ENCODE measurements around the gene YDJC.
"Not testable (repeated sequence)": the region's sequence is repeated elsewhere in the genome, so short reads cannot be mapped to it uniquely, and the experiment has no call there.

YDJC gene

GRCh38 chr22:21631025-21631424 lies 1.2 kb upstream of the YDJC start:
- Mint-ChIP-seq H3K36me3 (peaks cover 24% of the 10 kb centered on the region in 2 donors), H3K4me3 (no peak overlapping the region), H3K27ac (no peak overlapping the region), H3K4me1 (peaks cover 20 to 58% of the 10 kb centered on the region in 2 donors), H3K9me3 (peaks cover 0 to 5% of the 10 kb centered on the region in 2 donors), H3K27me3 (no peaks in the 10 kb centered on the region)
- no peak for DNase-seq
- no peak for ATAC-seq (replicated peaks)

- Mint-ChIP-seq H3K36me3 (peaks cover 26 to 34% of the 10 kb centered on the region in 2 donors), H3K27me3 (no peaks in the 10 kb centered on the region), H3K27ac (peak overlapping the region; percentile 99), H3K4me1 (peaks cover 32 to 80% of the 10 kb centered on the region in 2 donors), H3K4me3 (peak overlapping the region; percentile 93 to 94), H3K9me3 (peaks cover 0 to 5% of the 10 kb centered on the region in 2 donors)
- ATAC-seq (replicated peaks) (peak; percentile 13 to 25), DNase-seq (no peak)
These were observed 1.2 kb downstream of the YDJC start for GRCh38 chr22:21628386-21629254.

- H3K9me3 Mint-ChIP-seq: peaks cover 0 to 3% of the 10 kb centered on the region in 2 donors
- peak overlapping the region; percentile 94 for H3K27ac Mint-ChIP-seq
- DNase-seq: no peak
- peaks cover 33 to 49% of the 10 kb centered on the region in 2 donors for H3K36me3 Mint-ChIP-seq
- peak overlapping the region; percentile 23 to 94 for H3K4me3 Mint-ChIP-seq
- ATAC-seq (replicated peaks): no peak
- no peaks in the 10 kb centered on the region for H3K27me3 Mint-ChIP-seq
- peaks cover 35 to 83% of the 10 kb centered on the region in 2 donors for H3K4me1 Mint-ChIP-seq
These were observed 2.9 kb downstream of the YDJC start for GRCh38 chr22:21626735-21627469.

DNA sequence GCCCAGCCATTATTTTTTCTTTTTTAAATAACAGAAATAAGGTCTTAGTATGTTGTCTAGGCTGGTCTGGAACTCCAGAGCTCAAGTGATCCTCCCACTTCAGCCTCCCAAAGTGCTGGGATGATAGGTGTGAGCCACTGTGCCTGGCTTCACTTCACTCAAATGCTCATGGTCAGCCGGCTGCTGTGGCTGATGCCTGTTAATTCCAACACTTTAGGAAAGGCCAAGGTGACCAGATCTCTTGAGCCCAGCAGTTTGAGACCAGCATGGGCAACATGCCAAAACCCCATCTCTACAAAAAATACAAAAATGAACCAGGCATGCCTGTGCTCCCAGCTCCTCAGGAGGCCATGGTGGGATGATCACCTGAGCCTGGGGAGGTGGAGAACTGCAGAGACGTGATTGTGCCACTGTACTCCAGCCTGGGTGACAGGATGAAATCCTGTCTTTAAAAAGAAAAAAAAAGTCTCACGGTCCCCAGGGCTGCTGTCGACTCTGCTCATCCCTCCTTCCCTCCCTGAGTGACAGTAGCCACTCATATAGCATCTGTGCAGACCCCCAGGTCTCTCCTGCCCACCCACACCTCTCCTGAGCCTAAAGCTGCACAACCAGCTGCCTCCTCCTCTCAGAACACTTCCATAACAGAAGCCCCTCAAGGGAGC lies 3.6 kb downstream of the YDJC start:
- ATAC-seq (replicated peaks) (no peak), DNase-seq (no peak)
- Mint-ChIP-seq H3K4me3 (peak overlapping the region; percentile 6 to 26), H3K27ac (peak overlapping the region; percentile 75), H3K27me3 (no peaks in the 10 kb centered on the region), H3K4me1 (peaks cover 37 to 87% of the 10 kb centered on the region in 2 donors), H3K9me3 (peaks cover 0 to 3% of the 10 kb centered on the region in 2 donors), H3K36me3 (peaks cover 33 to 53% of the 10 kb centered on the region in 2 donors)

GRCh38 chr22:21624880-21625791 lies 4.7 kb downstream of the YDJC start:
- peaks cover 39 to 87% of the 10 kb centered on the region in 2 donors for H3K4me1 Mint-ChIP-seq
- peaks cover 33 to 57% of the 10 kb centered on the region in 2 donors for H3K36me3 Mint-ChIP-seq
- ATAC-seq (replicated peaks): no peak
- no peak overlapping the region for H3K4me3 Mint-ChIP-seq
- H3K27ac Mint-ChIP-seq: peak overlapping the region; percentile 92
- no peaks in the 10 kb centered on the region for H3K27me3 Mint-ChIP-seq
- peaks cover 0 to 3% of the 10 kb centered on the region in 2 donors for H3K9me3 Mint-ChIP-seq
- DNase-seq: no peak

GRCh38 chr22:21624120-21624879 lies 5.5 kb downstream of the YDJC start:
- peaks cover 33 to 62% of the 10 kb centered on the region in 2 donors for H3K36me3 Mint-ChIP-seq
- no peak overlapping the region for H3K4me3 Mint-ChIP-seq
- H3K9me3 Mint-ChIP-seq: peaks cover 0 to 3% of the 10 kb centered on the region in 2 donors

DNA sequence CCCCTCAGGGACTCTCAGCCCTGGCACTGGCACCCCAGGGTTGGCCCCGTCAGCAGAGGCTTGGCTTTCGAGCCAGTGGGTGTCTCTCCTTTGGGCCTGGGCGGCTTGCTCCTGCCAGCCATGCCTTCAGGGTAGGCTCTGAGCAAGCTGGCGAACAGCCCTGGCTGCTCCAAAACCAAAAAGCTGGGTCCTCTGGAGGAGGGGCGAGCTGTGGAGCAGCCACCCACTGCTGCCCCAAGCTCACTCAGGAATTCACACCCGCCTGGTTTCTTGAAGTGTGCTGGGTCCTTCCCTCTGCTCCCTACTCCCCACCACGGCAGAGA lies 6.2 kb downstream of the YDJC start:
- Mint-ChIP-seq H3K4me3 (no peak overlapping the region), H3K9me3 (peaks cover 0 to 2% of the 10 kb centered on the region in 2 donors), H3K27ac (peak overlapping the region; percentile 59), H3K4me1 (peaks cover 44 to 89% of the 10 kb centered on the region in 2 donors), H3K27me3 (no peaks in the 10 kb centered on the region), H3K36me3 (peaks cover 31 to 63% of the 10 kb centered on the region in 2 donors)
- DNase-seq (no peak), ATAC-seq (replicated peaks) (no peak)

More at GRCh38 chr22:21624120-21624879, 5.5 kb downstream of the YDJC start:
- ATAC-seq (replicated peaks): no peak
- Mint-ChIP-seq H3K27me3 (no peaks in the 10 kb centered on the region), H3K27ac (peak overlapping the region; percentile 59), H3K4me1 (peaks cover 43 to 89% of the 10 kb centered on the region in 2 donors)
- DNase-seq: no peak

- Mint-ChIP-seq H3K4me1 (peaks cover 41 to 85% of the 10 kb centered on the region in 2 donors), H3K36me3 (peaks cover 25 to 60% of the 10 kb centered on the region in 2 donors), H3K4me3 (no peak overlapping the region), H3K9me3 (no peaks in the 10 kb centered on the region), H3K27me3 (no peaks in the 10 kb centered on the region), H3K27ac (peak overlapping the region; percentile 65)
- ATAC-seq (replicated peaks) (no peak), DNase-seq (no peak)
These were observed 6.7 kb downstream of the YDJC start for GRCh38 chr22:21622919-21623647.

DNA sequence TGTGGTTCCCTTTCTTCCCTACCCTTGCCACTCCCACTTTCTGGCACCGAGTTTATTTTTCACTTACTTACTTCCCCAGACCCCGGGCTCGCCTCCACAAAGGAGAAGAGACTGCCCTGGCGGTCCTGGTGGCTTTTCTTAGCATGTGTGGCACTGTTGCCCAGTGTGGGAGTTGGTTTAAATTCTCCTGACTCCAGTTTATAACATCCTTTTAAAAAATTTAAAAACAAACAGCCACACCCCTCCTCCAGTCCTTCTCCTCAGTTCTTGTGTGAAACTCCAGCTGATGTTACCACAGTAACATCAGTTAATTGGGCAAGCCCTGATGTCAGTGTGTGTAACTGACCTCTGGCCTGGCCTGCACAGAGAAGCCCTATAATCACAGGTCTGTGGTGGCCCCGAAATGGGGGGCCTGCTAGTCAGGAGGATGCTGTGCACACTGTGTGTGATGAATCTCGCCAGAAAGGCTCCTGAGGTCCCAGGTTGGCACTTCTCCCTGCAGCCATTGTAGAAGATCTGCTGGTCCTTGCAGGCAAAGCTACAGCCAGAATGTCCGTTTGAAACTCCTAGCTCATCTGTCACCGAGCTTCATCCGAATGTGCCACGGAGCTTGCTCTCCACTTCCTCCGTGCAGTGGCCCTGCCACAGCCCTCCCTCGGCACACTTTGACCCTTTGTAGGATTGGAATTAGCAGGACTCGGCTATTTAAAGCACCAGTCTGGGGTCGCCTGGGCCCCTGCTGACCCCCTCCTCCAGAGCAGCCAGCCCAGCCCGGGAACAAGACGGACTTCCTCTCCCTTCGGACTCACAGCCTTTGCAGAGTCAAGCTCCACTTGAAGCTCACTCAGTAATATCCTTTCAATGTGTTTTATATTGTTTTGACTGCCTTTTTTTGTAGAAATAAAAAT lies 7.6 kb downstream of the YDJC start:
- no peaks in the 10 kb centered on the region for H3K9me3 Mint-ChIP-seq
- H3K27ac Mint-ChIP-seq: peak overlapping the region; percentile 65
- H3K36me3 Mint-ChIP-seq: peaks cover 17 to 52% of the 10 kb centered on the region in 2 donors
- H3K27me3 Mint-ChIP-seq: no peaks in the 10 kb centered on the region
- H3K4me3 Mint-ChIP-seq: no peak overlapping the region
- ATAC-seq (replicated peaks) (no peak), DNase-seq (no peak)
- peaks cover 39 to 78% of the 10 kb centered on the region in 2 donors for H3K4me1 Mint-ChIP-seq

GRCh38 chr22:21621025-21621424 lies 8.8 kb downstream of the YDJC start:
- no peak overlapping the region for H3K4me3 Mint-ChIP-seq
- DNase-seq: no peak
- H3K27ac Mint-ChIP-seq: peak overlapping the region; percentile 42
- H3K9me3 Mint-ChIP-seq: no peaks in the 10 kb centered on the region
- no peaks in the 10 kb centered on the region for H3K27me3 Mint-ChIP-seq
- H3K36me3 Mint-ChIP-seq: peaks cover 12 to 47% of the 10 kb centered on the region in 2 donors
- no peak for ATAC-seq (replicated peaks)
- peaks cover 35 to 79% of the 10 kb centered on the region in 2 donors for H3K4me1 Mint-ChIP-seq

- peaks cover 33 to 73% of the 10 kb centered on the region in 2 donors for H3K4me1 Mint-ChIP-seq
- H3K27ac Mint-ChIP-seq: peak overlapping the region; percentile 20
- not testable (repeated sequence) for H3K27me3 Mint-ChIP-seq; H3K4me3 Mint-ChIP-seq; DNase-seq; ATAC-seq (replicated peaks); H3K9me3 Mint-ChIP-seq
- peaks cover 20 to 48% of the 10 kb centered on the region in 2 donors for H3K36me3 Mint-ChIP-seq
These were observed 12.5 kb downstream of the YDJC start for GRCh38 chr22:21617337-21617736.
